ENCODE data around the gene TRAF7.

DNA sequence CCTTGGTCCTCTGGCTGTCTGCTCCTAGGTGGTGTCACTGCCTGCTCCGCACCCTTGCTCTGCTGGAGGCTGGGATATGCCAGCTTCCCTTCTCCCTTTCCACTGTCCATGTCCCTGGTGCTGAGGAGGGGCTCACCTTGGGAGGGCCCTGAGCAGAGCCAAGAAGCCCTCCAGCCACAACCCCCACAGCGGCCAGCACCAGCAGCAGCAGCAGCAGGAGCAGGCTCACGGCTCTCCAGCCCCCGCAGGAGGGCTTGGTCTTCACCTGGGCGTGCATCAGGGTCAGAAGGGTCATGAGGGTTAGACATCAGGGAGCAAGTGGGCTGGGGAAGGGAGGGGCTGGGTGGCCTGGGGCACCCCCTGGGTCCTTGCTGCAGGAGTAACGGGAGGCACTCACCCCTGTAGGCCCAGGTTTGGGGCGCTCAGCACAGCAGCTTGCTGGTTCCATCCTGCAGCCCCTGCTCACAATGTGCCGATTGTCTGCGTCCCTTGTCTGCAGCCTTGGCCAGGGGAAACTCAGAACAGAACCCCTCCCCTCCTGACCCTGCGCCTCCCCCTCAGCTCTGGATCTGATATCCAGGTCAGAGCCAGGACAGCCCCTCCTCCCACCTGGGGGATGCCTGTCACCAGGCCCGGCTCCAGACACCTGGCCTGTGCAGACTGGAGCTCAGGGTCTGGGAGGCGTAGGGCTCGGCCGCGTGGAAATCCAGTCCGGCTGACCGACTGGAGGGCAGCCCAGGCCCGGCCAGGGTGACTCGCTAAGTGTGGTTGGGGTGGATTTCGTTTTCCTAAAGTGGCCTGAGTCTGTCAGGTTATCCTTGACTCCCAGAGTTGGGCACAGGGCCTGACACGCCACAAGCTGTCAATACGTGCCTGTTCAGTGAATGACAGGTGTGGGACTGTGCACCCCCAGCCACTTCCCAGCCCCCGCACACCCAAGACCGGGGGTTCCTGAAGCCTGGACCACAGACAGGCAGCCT is 55.1 kb downstream of the TRAF7 start, which contains the start of gene BRICD5:
- TF ChIP-seq, protein P1, sequence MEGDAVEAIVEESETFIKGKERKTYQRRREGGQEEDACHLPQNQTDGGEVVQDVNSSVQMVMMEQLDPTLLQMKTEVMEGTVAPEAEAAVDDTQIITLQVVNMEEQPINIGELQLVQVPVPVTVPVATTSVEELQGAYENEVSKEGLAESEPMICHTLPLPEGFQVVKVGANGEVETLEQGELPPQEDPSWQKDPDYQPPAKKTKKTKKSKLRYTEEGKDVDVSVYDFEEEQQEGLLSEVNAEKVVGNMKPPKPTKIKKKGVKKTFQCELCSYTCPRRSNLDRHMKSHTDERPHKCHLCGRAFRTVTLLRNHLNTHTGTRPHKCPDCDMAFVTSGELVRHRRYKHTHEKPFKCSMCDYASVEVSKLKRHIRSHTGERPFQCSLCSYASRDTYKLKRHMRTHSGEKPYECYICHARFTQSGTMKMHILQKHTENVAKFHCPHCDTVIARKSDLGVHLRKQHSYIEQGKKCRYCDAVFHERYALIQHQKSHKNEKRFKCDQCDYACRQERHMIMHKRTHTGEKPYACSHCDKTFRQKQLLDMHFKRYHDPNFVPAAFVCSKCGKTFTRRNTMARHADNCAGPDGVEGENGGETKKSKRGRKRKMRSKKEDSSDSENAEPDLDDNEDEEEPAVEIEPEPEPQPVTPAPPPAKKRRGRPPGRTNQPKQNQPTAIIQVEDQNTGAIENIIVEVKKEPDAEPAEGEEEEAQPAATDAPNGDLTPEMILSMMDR (IDR thresholded peaks at IDR 0.05) = no peak
- TF ChIP-seq EP300 (IDR thresholded peaks at IDR 0.05) = no peak
- TF ChIP-seq POLR2A (IDR thresholded peaks at IDR 0.05) = no peak

All from upper lobe of left lung (tissue), 4 donors.